GM20000 (cell line): ENCODE measurements around the gene PIAS1.

ENCODE experiments used
- DNase-seq: peaks from one replicate; pipeline ENCODE4 v3.0.0; 2012; ENCODE audit warnings: low spot score
- CTCF ChIP-seq: IDR thresholded peaks from 2 replicates; pipeline ENCODE4 v1.5.1; 2012; ENCODE audit warnings: mild to moderate bottlenecking, control low read depth; ENCODE audit errors: extremely low read depth, missing control alignments

Gene PIAS1

DNA sequence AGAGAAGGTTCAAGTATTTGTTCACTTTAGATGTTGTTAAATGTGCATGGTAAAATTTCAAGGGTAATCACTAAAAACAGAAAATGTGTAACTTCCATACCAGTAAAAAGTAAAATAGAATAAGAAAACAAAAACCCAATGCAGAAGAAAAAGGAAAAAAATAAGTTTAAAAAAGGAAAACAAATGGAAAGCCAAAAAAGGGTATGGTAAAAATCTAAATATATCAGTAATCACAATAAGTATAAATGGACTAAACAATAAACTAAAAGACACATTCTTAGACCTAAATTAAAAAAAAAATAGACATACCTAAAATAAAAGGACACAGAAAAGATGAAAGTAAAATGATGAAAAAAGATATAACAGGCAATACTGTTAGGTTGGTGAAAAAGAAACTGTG lies 184.9 kb downstream of the PIAS1 start:
- no peak for TF ChIP-seq CTCF
- DNase-seq = no peak

DNA sequence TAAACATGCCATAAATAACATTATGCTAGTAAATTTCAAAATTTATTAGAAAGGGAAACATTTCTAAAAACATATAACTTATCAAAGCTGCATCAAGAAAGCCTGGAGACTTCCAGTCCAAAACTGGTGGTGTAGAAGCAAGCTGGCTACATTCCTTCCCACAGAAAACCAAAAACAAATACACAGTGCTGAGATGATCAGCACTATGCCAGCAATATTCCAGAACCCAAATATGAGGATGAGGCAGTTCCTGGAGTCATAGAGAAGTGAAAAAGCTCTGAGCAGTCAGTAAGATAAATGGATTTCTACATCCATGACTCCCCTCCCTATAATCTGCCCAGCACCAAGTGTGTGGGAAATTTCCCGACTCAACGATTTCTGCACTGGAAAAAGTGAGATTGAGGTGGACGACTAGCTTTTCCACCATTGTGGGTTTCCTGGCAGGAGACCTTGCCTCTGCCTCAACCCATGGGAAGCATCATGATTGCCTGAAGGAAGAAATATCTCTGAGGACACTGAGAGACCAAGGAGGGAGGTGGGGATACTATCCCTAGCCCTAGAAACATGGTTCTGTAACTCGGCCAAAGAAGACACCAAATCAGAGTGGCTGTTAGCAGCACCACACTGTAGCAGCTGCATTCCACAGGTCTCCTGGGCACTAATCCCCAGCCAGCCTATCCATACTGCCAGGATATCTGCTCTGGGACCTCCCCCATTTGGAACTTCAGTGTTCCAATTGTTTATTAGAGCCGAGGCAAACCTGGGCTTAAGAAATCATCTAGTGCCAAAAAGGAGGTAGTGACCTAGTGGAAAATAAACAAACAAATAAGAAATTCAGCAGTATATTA lies 187.2 kb downstream of the PIAS1 start:
- no peak for TF ChIP-seq CTCF
- no peak for DNase-seq
